Left ventricle myocardium inferior (tissue), 1 donor: ENCODE results near the gene PCOLCE2. TPM values are rescaled to one million over a fixed set of nuclear protein-coding genes. Genes with fewer than 3 reads are reported as not detected.

Experiments used
- DNase-seq: peaks from one replicate; pipeline ENCODE4 v3.0.0-alpha.2; 2020
- H3K27ac ChIP-seq: fragments of 200-600 bp; replicated peaks from 2 replicates; pipeline ENCODE4 v1.8.0; 2021
- H3K27me3 ChIP-seq: fragments of 200-600 bp; 2 replicates; pipeline ENCODE4 v1.8.0; 2021; ENCODE audit warnings: low read depth
- H3K36me3 ChIP-seq: fragments of 200-600 bp; 2 replicates; pipeline ENCODE4 v1.8.0; 2021
- H3K4me1 ChIP-seq: fragments of 200-600 bp; 2 replicates; pipeline ENCODE4 v1.8.0; 2021
- H3K4me3 ChIP-seq: fragments of 200-600 bp; 2 replicates; pipeline ENCODE4 v1.8.0; 2021; ENCODE audit warnings: mild to moderate bottlenecking, moderate library complexity
- H3K9me3 ChIP-seq: fragments of 200-600 bp; replicated peaks from 2 replicates; pipeline ENCODE4 v1.8.0; 2021
- CTCF ChIP-seq: fragments of 200-600 bp; IDR thresholded peaks from 2 replicates; pipeline ENCODE4 v1.8.0; 2021; ENCODE audit warnings: antibody characterized with exemption, mild to moderate bottlenecking, borderline replicate concordance
- intact Hi-C: fragments of 100-400 bp; cut with micrococcal nuclease; formaldehyde crosslinking; loops from one replicate; pipeline ENCODE4 v1.11.0; 2022
- total RNA-seq: library from RNA; stranded (reverse); fragmentation: NEBNext Ultra II Directional; extraction: Animal tissue kit (Norgen Biotek cat#: 25700); gene quantifications from one replicate; pipeline ENCODE4 v1.2.1, GENCODE V29; 2021
- donor health status: DM: no; HTN: yes; CAD: no; lungs with severe emphysema.

Gene PCOLCE2
- total RNA-seq, 1 donor from 2014 or later, result 74.3 TPM

- TF ChIP-seq CTCF, result no peak
- intact Hi-C loops, result no loop called here
- Histone ChIP-seq H3K9me3 (no peaks in the 10 kb centered on the region), H3K4me1 (peaks cover 60% of the 10 kb centered on the region), H3K36me3 (no peaks in the 10 kb centered on the region), H3K4me3 (no peak overlapping the region), H3K27me3 (no peaks in the 10 kb centered on the region), H3K27ac (peak overlapping the region; percentile 69)
- DNase-seq, result no peak
These were observed 23.7 kb upstream of the PCOLCE2 start for GRCh38 chr3:142912402-142913172.

- Histone ChIP-seq H3K4me3 (no peak overlapping the region), H3K27me3 (no peaks in the 10 kb centered on the region), H3K9me3 (no peaks in the 10 kb centered on the region), H3K4me1 (peaks cover 68% of the 10 kb centered on the region), H3K36me3 (no peaks in the 10 kb centered on the region), H3K27ac (peak overlapping the region; percentile 69)
- TF ChIP-seq CTCF, result no peak
- intact Hi-C loops, result no loop called here
- DNase-seq, result no peak
These were observed 21.4 kb upstream of the PCOLCE2 start for GRCh38 chr3:142910280-142910679.

- Histone ChIP-seq H3K27ac (peak overlapping the region; percentile 21), H3K9me3 (no peaks in the 10 kb centered on the region), H3K4me1 (peaks cover 68% of the 10 kb centered on the region), H3K4me3 (no peak overlapping the region), H3K27me3 (no peaks in the 10 kb centered on the region), H3K36me3 (no peaks in the 10 kb centered on the region)
- TF ChIP-seq CTCF, result no peak
- intact Hi-C loops, result no loop called here
- no peak for DNase-seq
These were observed 20.4 kb upstream of the PCOLCE2 start for GRCh38 chr3:142909282-142909681.

- H3K27me3 ChIP-seq, result no peaks in the 10 kb centered on the region
- peak overlapping the region; percentile 52 for H3K27ac ChIP-seq
- no peaks in the 10 kb centered on the region for H3K9me3 ChIP-seq
- TF ChIP-seq CTCF, result no peak
- intact Hi-C loops, result no loop called here
- H3K4me1 ChIP-seq, result peaks cover 60% of the 10 kb centered on the region
- DNase-seq, result no peak
- no peak overlapping the region for H3K4me3 ChIP-seq
- H3K36me3 ChIP-seq, result no peaks in the 10 kb centered on the region
These were observed 19.1 kb upstream of the PCOLCE2 start for GRCh38 chr3:142907996-142908395.

- intact Hi-C loops, result no loop called here
- H3K27ac ChIP-seq, result no peak overlapping the region
- no peaks in the 10 kb centered on the region for H3K36me3 ChIP-seq
- no peaks in the 10 kb centered on the region for H3K9me3 ChIP-seq
- H3K27me3 ChIP-seq, result no peaks in the 10 kb centered on the region
- TF ChIP-seq CTCF, result no peak
- H3K4me1 ChIP-seq, result peaks cover 32% of the 10 kb centered on the region
- no peak overlapping the region for H3K4me3 ChIP-seq
- DNase-seq, result no peak
These were observed 16.0 kb upstream of the PCOLCE2 start for GRCh38 chr3:142904639-142905436.
